CD8-positive, alpha-beta memory T cell (primary cell): Measurements from ENCODE around the gene SNTG2. TPM values are rescaled to one million over a fixed set of nuclear protein-coding genes. Genes with fewer than 3 reads are reported as not detected.
A peak's percentile ranks its signal among the peaks of the same experiment; 100 is the strongest.
"Not testable (repeated sequence)": the region's sequence is repeated elsewhere in the genome, so short reads cannot be mapped to it uniquely, and the experiment has no call there.

Experiments used
- CTCF ChIA-PET: fragments of 350-600 bp; sonication (Branson Sonifier 250); formaldehyde crosslinking; loops from one replicate; lab custom pipeline; 2021; ENCODE audit warnings: antibody characterized with exemption; lab: Charles Lee
- POLR2A ChIA-PET: fragments of 350-600 bp; sonication (Branson Sonifier 250); formaldehyde crosslinking; loops from one replicate; lab custom pipeline; 2021; ENCODE audit warnings: antibody characterized with exemption; lab: Charles Lee
- DNase-seq, 5 donors: peaks; one replicate each; pipeline versions ENCODE4 v3.0.0 to v3.0.0-alpha.2; 2020 to 2022; ENCODE audit warnings: mixed read lengths in 1 of 5
- H3K27ac ChIP-seq: one replicate; pipeline ENCODE4 v1.7.0; 2013; ENCODE audit warnings: low read depth, mild to moderate bottlenecking, low read length, moderate library complexity
- H3K27me3 ChIP-seq: 2 replicates; pipeline ENCODE4 v1.7.0; 2013; ENCODE audit warnings: low read length, mild to moderate bottlenecking; ENCODE audit not compliant: insufficient read depth, poor library complexity, severe bottlenecking
- H3K36me3 ChIP-seq: 2 replicates; pipeline ENCODE4 v1.7.0; 2013; ENCODE audit warnings: mild to moderate bottlenecking, low read length, moderate library complexity; ENCODE audit not compliant: insufficient read depth
- H3K4me1 ChIP-seq: 2 replicates; pipeline ENCODE4 v1.7.0; 2013; ENCODE audit warnings: mild to moderate bottlenecking, low read length, moderate library complexity; ENCODE audit not compliant: insufficient read depth
- H3K4me3 ChIP-seq: 2 replicates; pipeline ENCODE4 v1.7.0; 2013; ENCODE audit warnings: mild to moderate bottlenecking, low read length
- H3K9me3 ChIP-seq: 2 replicates; pipeline ENCODE4 v1.7.0; 2013; ENCODE audit warnings: mild to moderate bottlenecking, low read length
- H3K27ac Mint-ChIP-seq, 8 donors: one replicate each; pipeline ENCODE4 v1.8.0; 2020 to 2021; ENCODE audit warnings: mixed read lengths in 8 of 8, mild to moderate bottlenecking in 6 of 8, inconsistent platforms in 3 of 8, moderate library complexity in 3 of 8
- H3K27me3 Mint-ChIP-seq, 2 donors: one replicate each; pipeline ENCODE4 v1.8.0; 2020 to 2021; ENCODE audit warnings: mixed read lengths in 2 of 2, mild to moderate bottlenecking in 1 of 2, moderate library complexity in 1 of 2
- H3K36me3 Mint-ChIP-seq, 3 donors: one replicate each; pipeline ENCODE4 v1.8.0; 2020 to 2021; ENCODE audit warnings: mixed read lengths in 3 of 3, inconsistent platforms in 1 of 3, mild to moderate bottlenecking in 1 of 3
- H3K4me1 Mint-ChIP-seq, 3 donors: one replicate each; pipeline ENCODE4 v1.8.0; 2020 to 2021; ENCODE audit warnings: mixed read lengths in 3 of 3, inconsistent platforms in 1 of 3, mild to moderate bottlenecking in 1 of 3
- H3K4me3 Mint-ChIP-seq, 7 donors: one replicate each; pipeline ENCODE4 v1.8.0; 2020 to 2021; ENCODE audit warnings: mixed read lengths in 7 of 7, mild to moderate bottlenecking in 6 of 7, moderate library complexity in 4 of 7, inconsistent platforms in 2 of 7
- H3K9me3 Mint-ChIP-seq, 5 donors: one replicate each; pipeline ENCODE4 v1.8.0; 2020 to 2022; ENCODE audit warnings: mixed read lengths in 5 of 5, mild to moderate bottlenecking in 3 of 5, moderate library complexity in 2 of 5, inconsistent platforms in 1 of 5
- polyA plus RNA-seq: library from polyadenylated mRNA; unstranded; fragments of 300-500 nt; fragmentation: Illumina TruSeq; gene quantifications from one replicate; pipeline ENCODE4 v1.2.3, GENCODE V29; 2021
- total RNA-seq, 2 experiments: library from RNA; stranded (reverse); gene quantifications; one replicate each; pipeline ENCODE4 v1.2.3, GENCODE V29; 2021

Gene SNTG2
- total and polyA plus RNA-seq, 3 experiments from 2014 or later = 0.30 to 1.7 (median 1.3) TPM

GRCh38 chr2:1081451-1082225 is 131.0 kb downstream of the SNTG2 start:
- Mint-ChIP-seq H3K27me3 (peaks cover 0 to 4% of the 10 kb centered on the region in 2 donors), H3K36me3 (peaks cover 0 to 2% (median 0%) of the 10 kb centered on the region in 3 donors), H3K4me3 (no peak overlapping the region), H3K27ac (no peak overlapping the region), H3K4me1 (no peaks in the 10 kb centered on the region), H3K9me3 (no peaks in the 10 kb centered on the region)
- Histone ChIP-seq H3K9me3 (no peaks in the 10 kb centered on the region), H3K4me1 (no peaks in the 10 kb centered on the region), H3K27ac (no peak overlapping the region), H3K36me3 (no peaks in the 10 kb centered on the region), H3K4me3 (no peak overlapping the region), H3K27me3 (no peaks in the 10 kb centered on the region)
- no peak for DNase-seq
- CTCF ChIA-PET = no interaction called here
- POLR2A ChIA-PET = no interaction called here

GRCh38 chr2:1082456-1083205 is 132.0 kb downstream of the SNTG2 start:
- Mint-ChIP-seq H3K36me3 (peaks cover 0 to 2% (median 0%) of the 10 kb centered on the region in 3 donors), H3K4me3 (no peak overlapping the region), H3K27me3 (peaks cover 0 to 4% of the 10 kb centered on the region in 2 donors), H3K4me1 (no peaks in the 10 kb centered on the region), H3K9me3 (no peaks in the 10 kb centered on the region), H3K27ac (no peak overlapping the region)
- DNase-seq = no peak
- Histone ChIP-seq H3K27me3 (no peaks in the 10 kb centered on the region), H3K4me1 (no peaks in the 10 kb centered on the region), H3K4me3 (no peak overlapping the region), H3K27ac (no peak overlapping the region), H3K9me3 (no peaks in the 10 kb centered on the region), H3K36me3 (no peaks in the 10 kb centered on the region)
- ChIA-PET POLR2A (no interaction called here), CTCF (no interaction called here)

- peaks cover 0 to 5% (median 0%) of the 10 kb centered on the region in 3 donors for H3K4me1 Mint-ChIP-seq
- Histone ChIP-seq H3K4me1 (no peaks in the 10 kb centered on the region), H3K27ac (no peak overlapping the region), H3K4me3 (no peak overlapping the region), H3K9me3 (no peaks in the 10 kb centered on the region), H3K27me3 (no peaks in the 10 kb centered on the region), H3K36me3 (no peaks in the 10 kb centered on the region)
- no peaks in the 10 kb centered on the region for H3K9me3 Mint-ChIP-seq
- POLR2A ChIA-PET = no interaction called here
- DNase-seq = no peak
- H3K36me3 Mint-ChIP-seq = peaks cover 0 to 2% (median 0%) of the 10 kb centered on the region in 3 donors
- CTCF ChIA-PET = no interaction called here
- no peak overlapping the region for H3K27ac Mint-ChIP-seq
- H3K27me3 Mint-ChIP-seq = peaks cover 0 to 2% of the 10 kb centered on the region in 2 donors
- H3K4me3 Mint-ChIP-seq = no peak overlapping the region
Observed at GRCh38 chr2:1088192-1088860, 137.7 kb downstream of the SNTG2 start.

- no peak for DNase-seq
- Mint-ChIP-seq H3K4me1 (peaks cover 0 to 8% (median 0%) of the 10 kb centered on the region in 3 donors), H3K36me3 (peaks cover 0 to 2% (median 0%) of the 10 kb centered on the region in 3 donors), H3K27me3 (peaks cover 0 to 2% of the 10 kb centered on the region in 2 donors), H3K27ac (no peak overlapping the region), H3K4me3 (no peak overlapping the region), H3K9me3 (no peaks in the 10 kb centered on the region)
- no peaks in the 10 kb centered on the region for H3K27me3 ChIP-seq
- H3K36me3 ChIP-seq = no peaks in the 10 kb centered on the region
- no peaks in the 10 kb centered on the region for H3K4me1 ChIP-seq
- H3K4me3 ChIP-seq = no peak overlapping the region
- POLR2A ChIA-PET = no interaction called here
- H3K27ac ChIP-seq = no peak overlapping the region
- H3K9me3 ChIP-seq = no peaks in the 10 kb centered on the region
- CTCF ChIA-PET = no interaction called here
Observed at GRCh38 chr2:1088940-1089339, 138.3 kb downstream of the SNTG2 start.

GRCh38 chr2:1091895-1092585 is 141.4 kb downstream of the SNTG2 start:
- Histone ChIP-seq H3K27ac (no peak overlapping the region), H3K36me3 (no peaks in the 10 kb centered on the region), H3K4me1 (no peaks in the 10 kb centered on the region), H3K9me3 (no peaks in the 10 kb centered on the region), H3K4me3 (no peak overlapping the region), H3K27me3 (no peaks in the 10 kb centered on the region)
- Mint-ChIP-seq H3K27me3 (peaks cover 0 to 2% of the 10 kb centered on the region in 2 donors), H3K36me3 (no peaks in the 10 kb centered on the region), H3K4me1 (peaks cover 0 to 10% (median 0%) of the 10 kb centered on the region in 3 donors), H3K4me3 (no peak overlapping the region), H3K9me3 (no peaks in the 10 kb centered on the region), H3K27ac (peak overlapping the region in 1 of 8 donors; percentile 66)
- DNase-seq = no peak
- CTCF ChIA-PET = no interaction called here
- POLR2A ChIA-PET = no interaction called here

- H3K4me3 ChIP-seq, DNase-seq, H3K27ac Mint-ChIP-seq, H3K9me3 Mint-ChIP-seq, H3K36me3 Mint-ChIP-seq, H3K4me1 ChIP-seq, H3K27me3 Mint-ChIP-seq, POLR2A ChIA-PET, H3K27me3 ChIP-seq, H3K9me3 ChIP-seq, H3K27ac ChIP-seq, CTCF ChIA-PET, H3K36me3 ChIP-seq, H3K4me3 Mint-ChIP-seq: not testable (repeated sequence)
- peaks cover 0 to 10% (median 0%) of the 10 kb centered on the region in 3 donors for H3K4me1 Mint-ChIP-seq
Observed at GRCh38 chr2:1093668-1094067, 143.0 kb downstream of the SNTG2 start.

GRCh38 chr2:1097101-1097500 is 146.5 kb downstream of the SNTG2 start:
- Histone ChIP-seq H3K27ac (no peak overlapping the region), H3K9me3 (no peaks in the 10 kb centered on the region), H3K4me1 (no peaks in the 10 kb centered on the region), H3K4me3 (no peak overlapping the region), H3K36me3 (no peaks in the 10 kb centered on the region), H3K27me3 (no peaks in the 10 kb centered on the region)
- Mint-ChIP-seq H3K36me3 (peaks cover 0 to under 1% (median 0%) of the 10 kb centered on the region in 3 donors), H3K9me3 (no peaks in the 10 kb centered on the region), H3K27ac (no peak overlapping the region), H3K4me3 (no peak overlapping the region), H3K4me1 (peaks cover 0 to 10% (median 0%) of the 10 kb centered on the region in 3 donors), H3K27me3 (peaks cover 0 to under 1% of the 10 kb centered on the region in 2 donors)
- ChIA-PET POLR2A (no interaction called here), CTCF (no interaction called here)
- no peak for DNase-seq
